ENCODE results near the gene GRIFIN. TPM values are rescaled to one million over a fixed set of nuclear protein-coding genes. Genes with fewer than 3 reads are reported as not detected.

GRIFIN gene
- total RNA-seq, 2 donors from 2014 or later, result not detected

- Mint-ChIP-seq H3K4me3 (no peak overlapping the region), H3K27me3 (ENCODE audit: insufficient read depth) (no peaks in the 10 kb centered on the region), H3K9me3 (no peaks in the 10 kb centered on the region), H3K36me3 (ENCODE audit: low read depth) (peaks cover 13% of the 10 kb centered on the region), H3K4me1 (peaks cover 2% of the 10 kb centered on the region), H3K27ac (no peak overlapping the region)
- Histone ChIP-seq H3K27me3 (ENCODE audit: control insufficient read depth, insufficient read depth, low read length, poor library complexity, severe bottlenecking) (no peaks in the 10 kb centered on the region), H3K4me1 (ENCODE audit: control insufficient read depth, insufficient read depth, low read length) (no peaks in the 10 kb centered on the region), H3K9ac (ENCODE audit: extremely low read depth, low read length, poor library complexity, severe bottlenecking) (no peak overlapping the region), H3K36me3 (ENCODE audit: control insufficient read depth, insufficient read depth, low read length) (no peaks in the 10 kb centered on the region), H3K4me3 (ENCODE audit: low read length) (no peak overlapping the region), H3K27ac (ENCODE audit: low read depth, low read length) (no peak overlapping the region), H3K9me3 (ENCODE audit: control insufficient read depth, low read length) (no peaks in the 10 kb centered on the region)
- DNase-seq, result no peak
- 88 to 93% methylated on average over 9 to 10 of the region's 10 CpGs for WGBS, 2 experiments (ENCODE audit: insufficient coverage in 1 of 2, insufficient read length in 1 of 2)
- no peak for TF ChIP-seq CTCF (conservative IDR thresholded peaks at IDR 0.05)
These were observed 29.5 kb downstream of the GRIFIN start for GRCh38 chr7:2446676-2447075.

DNA sequence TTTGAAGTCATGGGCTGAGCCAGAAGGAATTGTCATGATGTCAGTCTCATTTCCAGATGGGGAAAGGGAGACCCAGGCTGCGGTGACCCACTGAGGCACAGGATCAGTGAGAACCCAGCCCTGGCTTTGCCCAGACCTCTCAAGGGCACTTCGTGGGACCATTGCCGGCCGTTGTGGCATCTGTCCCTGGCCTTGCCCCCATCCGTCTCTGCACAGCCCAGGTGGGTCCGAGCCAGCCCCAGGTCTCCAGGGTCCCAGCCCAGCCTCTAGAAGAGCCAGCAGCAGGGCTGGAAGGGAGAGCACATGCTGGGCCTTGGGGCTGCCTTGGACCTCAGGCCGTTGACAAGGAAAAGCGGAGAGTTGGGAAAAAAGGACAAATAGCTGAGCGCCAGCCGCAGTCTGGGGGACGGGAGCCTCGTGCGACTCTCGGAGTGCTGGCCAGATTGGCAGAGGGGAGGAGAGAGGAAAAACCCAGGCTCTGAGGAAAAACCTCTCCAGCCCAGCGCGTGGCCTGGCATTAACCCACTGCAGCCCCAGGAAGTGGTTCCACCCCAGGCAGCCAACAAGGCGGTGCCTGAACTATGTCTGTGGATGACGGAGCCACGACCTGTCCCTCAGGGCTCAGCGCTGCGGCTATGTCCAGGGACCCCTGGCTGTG lies 30.2 kb downstream of the GRIFIN start:
- Histone ChIP-seq H3K9ac (ENCODE audit: extremely low read depth, low read length, poor library complexity, severe bottlenecking) (no peak overlapping the region), H3K27ac (ENCODE audit: low read depth, low read length) (no peak overlapping the region), H3K9me3 (ENCODE audit: control insufficient read depth, low read length) (no peaks in the 10 kb centered on the region), H3K4me3 (ENCODE audit: low read length) (no peak overlapping the region), H3K27me3 (ENCODE audit: control insufficient read depth, insufficient read depth, low read length, poor library complexity, severe bottlenecking) (no peaks in the 10 kb centered on the region), H3K4me1 (ENCODE audit: control insufficient read depth, insufficient read depth, low read length) (no peaks in the 10 kb centered on the region), H3K36me3 (ENCODE audit: control insufficient read depth, insufficient read depth, low read length) (no peaks in the 10 kb centered on the region)
- Mint-ChIP-seq H3K4me1 (no peaks in the 10 kb centered on the region), H3K27ac (peak overlapping the region; percentile 39), H3K4me3 (no peak overlapping the region), H3K9me3 (no peaks in the 10 kb centered on the region), H3K36me3 (ENCODE audit: low read depth) (peaks cover 13% of the 10 kb centered on the region), H3K27me3 (ENCODE audit: insufficient read depth) (no peaks in the 10 kb centered on the region)
- TF ChIP-seq CTCF (conservative IDR thresholded peaks at IDR 0.05), result no peak
- DNase-seq, result no peak
- 95 to 96% methylated on average over 17 to 21 of the region's 21 CpGs for WGBS, 2 experiments (ENCODE audit: insufficient coverage in 1 of 2, insufficient read length in 1 of 2)

DNA sequence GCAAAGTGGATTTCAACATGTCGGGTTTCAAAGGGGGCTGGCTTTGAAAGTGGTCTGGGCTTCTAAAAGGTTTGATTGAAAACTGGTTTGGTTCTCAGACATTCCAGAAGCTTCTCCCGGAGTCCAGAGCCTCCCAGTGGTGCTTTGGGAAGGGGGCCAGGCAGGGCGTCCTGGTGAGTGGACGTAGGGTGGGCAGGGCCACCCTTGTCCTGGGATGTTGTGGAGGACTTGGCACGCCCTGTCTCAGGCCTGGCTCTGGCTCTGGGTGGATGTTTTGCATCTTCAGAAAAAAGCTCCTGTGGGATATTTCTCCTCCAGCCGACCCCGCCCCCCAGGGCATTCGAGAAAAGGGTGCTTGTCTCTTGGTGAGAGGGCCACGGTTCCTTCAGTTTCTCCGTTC lies 31.2 kb downstream of the GRIFIN start:
- no peak overlapping the region for H3K9ac ChIP-seq (ENCODE audit: extremely low read depth, low read length, poor library complexity, severe bottlenecking)
- no peak for DNase-seq
- no peaks in the 10 kb centered on the region for H3K27me3 ChIP-seq (ENCODE audit: control insufficient read depth, insufficient read depth, low read length, poor library complexity, severe bottlenecking)
- 90 to 96% methylated on average over 8 to 10 of the region's 10 CpGs for WGBS, 2 experiments (ENCODE audit: insufficient coverage in 1 of 2, insufficient read length in 1 of 2)
- H3K4me1 Mint-ChIP-seq, result no peaks in the 10 kb centered on the region
- H3K27me3 Mint-ChIP-seq (ENCODE audit: insufficient read depth), result no peaks in the 10 kb centered on the region
- H3K9me3 Mint-ChIP-seq, result no peaks in the 10 kb centered on the region
- H3K36me3 ChIP-seq (ENCODE audit: control insufficient read depth, insufficient read depth, low read length), result no peaks in the 10 kb centered on the region
- H3K9me3 ChIP-seq (ENCODE audit: control insufficient read depth, low read length), result no peaks in the 10 kb centered on the region
- TF ChIP-seq CTCF (conservative IDR thresholded peaks at IDR 0.05), result no peak
- no peak overlapping the region for H3K4me3 Mint-ChIP-seq
- no peaks in the 10 kb centered on the region for H3K4me1 ChIP-seq (ENCODE audit: control insufficient read depth, insufficient read depth, low read length)
- H3K36me3 Mint-ChIP-seq (ENCODE audit: low read depth), result peaks cover 13% of the 10 kb centered on the region
- no peak overlapping the region for H3K27ac ChIP-seq (ENCODE audit: low read depth, low read length)
- no peak overlapping the region for H3K27ac Mint-ChIP-seq
- no peak overlapping the region for H3K4me3 ChIP-seq (ENCODE audit: low read length)
